Adrenal gland (tissue), 12 donors: Measurements from ENCODE around the gene KCTD11. TPM values are rescaled to one million over a fixed set of nuclear protein-coding genes. Genes with fewer than 3 reads are reported as not detected.
A peak's percentile ranks its signal among the peaks of the same experiment; 100 is the strongest.

Experiments used
- DNase-seq, 7 donors: peaks; one replicate each; pipeline ENCODE4 v3.0.0-alpha.2; 2019 to 2020
- H3K27ac ChIP-seq, 5 donors: fragments of 200-600 bp; sonication (generic) in 4 of 5; 1 replicate in 3 of 5; 2 replicates in 2 of 5; pipeline versions ENCODE4 v1.5.1 to v1.8.0; 2016 to 2020; ENCODE audit warnings: mild to moderate bottlenecking in 1 of 5
- H3K27me3 ChIP-seq: fragments of 200-600 bp; 2 replicates; pipeline ENCODE4 v1.8.0; 2021
- H3K36me3 ChIP-seq, 2 donors: fragments of 200-600 bp; replicated peaks in 1 of 2; 1 replicate in 1 of 2; 2 replicates in 1 of 2; pipeline versions ENCODE4 v1.5.1 to v1.8.0; 2018 to 2022
- H3K4me1 ChIP-seq, 2 donors: fragments of 200-600 bp; replicated peaks in 1 of 2; 1 replicate in 1 of 2; 2 replicates in 1 of 2; pipeline versions ENCODE4 v1.5.1 to v1.8.0; 2018 to 2021
- H3K4me3 ChIP-seq, 4 donors: fragments of 200-600 bp; sonication (generic) in 3 of 4; one replicate each; pipeline ENCODE4 v1.5.1; 2016 to 2018
- H3K9me3 ChIP-seq, 3 donors: fragments of 200-600 bp; sonication (generic) in 1 of 3; replicated peaks in 1 of 3; 1 replicate in 2 of 3; 2 replicates in 1 of 3; pipeline versions ENCODE4 v1.5.1 to v1.8.0; 2016 to 2021
- CTCF ChIP-seq, 6 experiments: fragments of 450-650 bp in 4 of 6; fragments of 200-600 bp in 2 of 6; sonication (generic) in 1 of 6; IDR thresholded peaks; 1 replicate in 5 of 6; 2 replicates in 1 of 6; pipeline versions ENCODE4 v1.5.1 to v1.8.0; 2016 to 2021; ENCODE audit warnings: antibody characterized with exemption in 6 of 6, mild to moderate bottlenecking in 2 of 6, moderate library complexity in 1 of 6
- POLR2A ChIP-seq, 2 donors: fragments of 450-650 bp; IDR thresholded peaks; one replicate each; pipeline ENCODE4 v1.6.1; 2017; ENCODE audit warnings: antibody characterized with exemption in 2 of 2, mild to moderate bottlenecking in 2 of 2, moderate library complexity in 1 of 2
- WGBS, 4 donors: extraction: QIAGEN DNeasy Blood & Tissue Kit in 2 of 4; methylation state at CpG; one replicate each; pipeline versions ENCODE4 v1.1.5 to v1.1.7; 2013 to 2017; 5-methylcytosine and 5-hydroxymethylcytosine counted together
- intact Hi-C, 2 donors: fragments of 100-400 bp; cut with DNase I; formaldehyde crosslinking; loops; one replicate each; pipeline versions ENCODE4 v1.14.1 to v1.15.0; 2022 to 2023
- polyA plus RNA-seq, 3 donors: library from polyadenylated mRNA; stranded (reverse); fragments of 200-250 nt in 2 of 3; fragments of 350-450 nt in 1 of 3; fragmentation: Illumina TruSeq in 1 of 3; extraction: RNeasy Lipid Tissue Mini Kit (QIAGEN cat#74804) in 1 of 3; gene quantifications; one replicate each; pipeline ENCODE4 v1.2.3, GENCODE V29; 2013 to 2014
- total RNA-seq, 9 donors: library from RNA; depleted of rRNA in 4 of 9; stranded (reverse); fragments of >200 nt in 4 of 9; fragments of 120-200 nt in 1 of 9; fragmentation: NEBNext Ultra II Directional in 1 of 9; extraction: Animal tissue kit (Norgen Biotek cat#: 25700) in 1 of 9; gene quantifications; one replicate each; pipeline versions ENCODE4 v1.1.0 to v1.2.4, GENCODE V29; 2013 to 2023
- donor health status: healthy with polysubstance abuse.
- donor health status: Bipolar disorder and iron deficiency.
- donor health status: DM: yes; HTN: yes; CAD: no.
- donor health status: DM: no; HTN: no; CAD: no.
- donor health status: DM: no; HTN: no; CAD: no.
- donor health status: DM: yes; HTN: yes; CAD: no.

Gene KCTD11
- total and polyA plus RNA-seq, 12 donors: 5.2 to 13.8 (median 10.3) TPM

- WGBS, 4 donors: 81 to 91% (median 86%) methylated on average over 5 to 7 of the region's 7 CpGs
- no peak for DNase-seq
- H3K27ac ChIP-seq: no peak overlapping the region
- no peak for TF ChIP-seq CTCF (IDR thresholded peaks at IDR 0.05)
- peaks cover 0 to 40% of the 10 kb centered on the region in 2 donors for H3K36me3 ChIP-seq
- intact Hi-C loops: no loop called here
- H3K9me3 ChIP-seq: no peaks in the 10 kb centered on the region
- no peak overlapping the region for H3K4me3 ChIP-seq
- H3K4me1 ChIP-seq: peaks cover 4 to 17% of the 10 kb centered on the region in 2 donors
- no peaks in the 10 kb centered on the region for H3K27me3 ChIP-seq
Observed at GRCh38 chr17:7327056-7327455, 24.9 kb upstream of the KCTD11 start.

GRCh38 chr17:7327501-7327900 lies 24.5 kb upstream of the KCTD11 start:
- H3K9me3 ChIP-seq: no peaks in the 10 kb centered on the region
- no peak overlapping the region for H3K4me3 ChIP-seq
- no peak for DNase-seq
- H3K27me3 ChIP-seq: no peaks in the 10 kb centered on the region
- intact Hi-C loops: no loop called here
- no peak for TF ChIP-seq CTCF (IDR thresholded peaks at IDR 0.05)
- TF ChIP-seq POLR2A (IDR thresholded peaks at IDR 0.05): no peak
- peaks cover 0 to 35% of the 10 kb centered on the region in 2 donors for H3K36me3 ChIP-seq
- H3K4me1 ChIP-seq: peaks cover 4 to 17% of the 10 kb centered on the region in 2 donors
- 87 to 93% (median 90%) methylated on average over 15 to 17 of the region's 17 CpGs for WGBS, 4 donors
- no peak overlapping the region for H3K27ac ChIP-seq

- Histone ChIP-seq H3K36me3 (peaks cover 0 to 30% of the 10 kb centered on the region in 2 donors), H3K27ac (no peak overlapping the region), H3K27me3 (no peaks in the 10 kb centered on the region), H3K4me1 (peaks cover 4 to 17% of the 10 kb centered on the region in 2 donors), H3K9me3 (no peaks in the 10 kb centered on the region), H3K4me3 (no peak overlapping the region)
- intact Hi-C loops: no loop called here
- 63 to 93% (median 87%) methylated on average over 1 of the region's 1 CpG for WGBS, 4 donors
- DNase-seq: no peak
- TF ChIP-seq POLR2A (IDR thresholded peaks at IDR 0.05): no peak
- no peak for TF ChIP-seq CTCF (IDR thresholded peaks at IDR 0.05)
Observed at GRCh38 chr17:7328009-7328408, 24.0 kb upstream of the KCTD11 start.

GRCh38 chr17:7328840-7329373 lies 23.1 kb upstream of the KCTD11 start, which contains the start of gene NEURL4:
Gene NEURL4, minus strand, starts transcription at chr17:7329335. Its CDS starts 23 bp downstream, at chr17:7329312.
- TF ChIP-seq POLR2A (IDR thresholded peaks at IDR 0.05) (no peak), CTCF (IDR thresholded peaks at IDR 0.05) (no peak)
- WGBS, 4 donors: 0 to 1% (median 0%) methylated on average over 16 to 50 of the region's 50 CpGs
- peak in 1 of 7 donors; percentile 51 for DNase-seq
- no peaks in the 10 kb centered on the region for H3K27me3 ChIP-seq
- peaks cover 4 to 17% of the 10 kb centered on the region in 2 donors for H3K4me1 ChIP-seq
- peak within 1 kb of the TSS; percentile 76 to 94 (median 80) for H3K27ac ChIP-seq
- H3K4me3 ChIP-seq: peak within 1 kb of the TSS; percentile 43 to 88 (median 64)
- H3K36me3 ChIP-seq: peaks cover 0 to 21% of the 10 kb centered on the region in 2 donors
- intact Hi-C loops: no loop called here
- H3K9me3 ChIP-seq: no peaks in the 10 kb centered on the region
